Kasumi-1 (cell line): Measurements from ENCODE around the gene GAD2.
"Not testable (repeated sequence)": the region's sequence is repeated elsewhere in the genome, so short reads cannot be mapped to it uniquely, and the experiment has no call there.

Source experiments
- DNase-seq, 2 experiments: peaks; one replicate each; lab custom pipeline; 2025; lab: John Stamatoyannopoulos, UW

The GAD2 gene

GRCh38 chr10:26318672-26319071 is 102.1 kb downstream of the GAD2 start:
- no peak for DNase-seq

DNA sequence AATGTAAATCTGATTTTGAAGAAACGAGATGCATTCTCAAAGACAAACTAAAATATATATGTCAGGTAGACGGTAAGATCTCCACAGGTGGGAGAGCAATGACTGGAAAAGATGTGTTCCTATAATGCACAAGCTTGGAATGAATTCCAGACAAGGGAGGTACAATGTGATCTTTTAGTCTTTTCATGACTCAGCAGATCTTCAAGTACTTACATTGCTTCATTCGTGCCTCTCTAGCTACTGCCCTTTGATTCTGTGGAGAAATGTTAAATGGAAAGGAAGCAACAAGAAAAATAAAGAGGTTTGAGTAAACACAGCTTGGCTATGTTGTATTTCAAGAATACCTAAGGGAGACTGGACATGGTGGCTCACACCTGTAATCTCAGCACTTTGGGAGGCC is 106.6 kb downstream of the GAD2 start:
- DNase-seq = no peak

- peak; percentile 13 to 37 for DNase-seq
Observed at GRCh38 chr10:26326851-26327250, 110.3 kb downstream of the GAD2 start.

- no peak for DNase-seq
Observed at GRCh38 chr10:26327811-26328210, 111.2 kb downstream of the GAD2 start.

- no peak for DNase-seq
Observed at GRCh38 chr10:26331371-26331770, 114.8 kb downstream of the GAD2 start.

DNA sequence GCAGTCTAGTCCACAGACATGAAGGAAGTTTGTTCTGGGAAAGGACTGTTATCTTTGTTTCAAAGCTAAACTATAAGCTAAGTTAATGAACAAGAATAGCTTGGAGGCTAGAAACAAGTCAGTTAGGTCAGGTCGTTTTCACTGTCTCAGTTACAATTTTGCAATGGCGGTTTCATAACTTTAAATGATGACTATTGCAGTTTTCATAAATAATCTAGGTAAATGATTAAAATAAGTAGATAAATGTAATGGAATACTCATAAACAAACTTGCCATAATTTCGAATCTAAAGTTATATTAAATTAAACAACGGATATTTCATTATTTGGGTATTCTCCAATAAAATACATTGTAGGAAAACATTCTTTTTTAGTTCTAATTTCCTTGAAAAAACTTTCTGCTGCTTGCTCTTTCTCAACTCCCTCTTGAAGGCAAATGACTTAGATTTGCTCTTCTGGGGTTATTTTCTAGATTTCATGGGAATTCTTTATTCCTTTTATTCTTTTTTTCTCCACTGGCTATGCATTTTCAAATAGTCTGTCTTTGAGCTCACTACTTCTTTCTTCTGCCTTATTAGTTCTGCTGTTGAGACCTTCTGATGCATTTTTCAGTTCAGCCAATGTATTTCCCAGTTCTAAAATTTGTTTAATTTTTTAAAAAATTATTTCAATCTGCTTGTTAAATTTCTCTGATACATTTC is 117.8 kb downstream of the GAD2 start:
- peak in 1 of 2 experiments; percentile 22 for DNase-seq

DNA sequence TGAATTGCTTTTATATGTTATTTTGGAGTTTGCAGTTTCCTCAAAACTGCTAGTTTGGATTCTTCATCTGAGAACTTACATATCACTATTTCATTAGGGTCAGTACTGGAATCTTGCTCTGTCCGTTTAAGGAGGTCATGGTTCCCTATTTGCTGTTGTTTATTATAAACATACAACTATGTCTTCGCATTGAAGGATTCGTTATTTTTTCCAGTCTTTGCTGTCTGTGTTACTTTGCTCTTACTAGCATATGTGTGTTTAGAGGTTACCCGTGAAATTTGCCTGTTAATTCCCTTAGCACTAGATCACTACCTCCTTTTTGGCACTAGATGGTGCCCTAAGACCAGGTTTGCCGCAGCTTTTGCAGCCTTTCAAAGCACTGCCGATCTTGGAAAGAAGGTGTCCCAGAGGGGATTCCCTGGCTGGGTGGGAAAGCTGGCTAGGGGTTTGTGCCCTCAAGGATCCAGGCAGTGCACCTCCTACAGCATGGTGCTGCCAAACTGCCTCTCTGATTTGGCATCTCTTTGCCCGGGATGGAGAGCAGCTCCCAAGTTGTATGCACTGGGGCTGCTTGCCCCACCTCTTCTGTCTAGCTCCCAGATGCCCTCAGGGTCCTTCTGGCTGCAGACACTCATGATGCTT is 118.5 kb downstream of the GAD2 start:
- peak; percentile 95 to 99 for DNase-seq

GRCh38 chr10:26335574-26336093 is 119.1 kb downstream of the GAD2 start:
- no peak for DNase-seq

GRCh38 chr10:26336979-26337378 is 120.4 kb downstream of the GAD2 start:
- peak; percentile 85 to 88 for DNase-seq

DNA sequence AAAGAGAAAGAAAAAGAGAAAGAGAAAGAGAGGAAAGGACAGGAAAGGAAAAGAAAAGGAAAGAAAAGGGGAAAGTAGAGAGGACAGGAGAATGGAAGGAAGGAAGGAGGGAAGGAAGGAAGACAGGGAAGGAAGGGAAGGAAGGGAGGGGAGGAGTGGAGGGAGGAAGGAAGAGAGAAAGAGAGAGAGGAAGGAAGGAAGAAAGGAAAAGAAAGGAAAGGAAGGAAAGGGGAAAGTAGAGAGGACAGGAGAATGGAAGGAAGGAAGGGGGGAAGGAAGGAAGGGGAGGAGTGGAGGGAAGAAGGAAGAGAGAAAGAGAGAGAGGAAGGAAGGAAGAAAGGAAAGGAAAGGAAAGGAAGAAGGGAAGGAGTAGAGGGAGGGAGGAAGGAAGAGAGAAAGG is 125.1 kb downstream of the GAD2 start:
- DNase-seq = no peak

GRCh38 chr10:26348821-26349417 is 132.3 kb downstream of the GAD2 start:
- not testable (repeated sequence) for DNase-seq
